OCI-LY1 (cell line): ENCODE measurements around the gene IDE.

ENCODE experiments used
- CTCF ChIP-seq: fragments of 200-600 bp; sonication (generic), shearing (Covaris generic); IDR thresholded peaks from 2 replicates; pipeline ENCODE4 v1.5.1; 2017; ENCODE audit warnings: mild to moderate bottlenecking, antibody characterized with exemption, low read length, moderate library complexity, mixed read lengths
- EZH2 ChIP-seq: fragments of 200-600 bp; sonication (generic), shearing (Covaris generic); IDR thresholded peaks from 2 replicates; pipeline ENCODE4 v1.8.0; 2017; ENCODE audit warnings: borderline replicate concordance, mixed run types, mild to moderate bottlenecking, antibody characterized with exemption, low read length, moderate library complexity, mixed read lengths

GRCh38 chr10:92478536-92478935 is 95.4 kb downstream of the IDE start:
- TF ChIP-seq CTCF (no peak), EZH2 (no peak)
